Measurements from ENCODE around the gene CALCB. TPM values are rescaled to one million over a fixed set of nuclear protein-coding genes. Genes with fewer than 3 reads are reported as not detected.
A peak's percentile ranks its signal among the peaks of the same experiment; 100 is the strongest.
"Not testable (repeated sequence)": the region's sequence is repeated elsewhere in the genome, so short reads cannot be mapped to it uniquely, and the experiment has no call there.

The CALCB gene
- 2.6 TPM for polyA plus RNA-seq (2013, experiment 1 of 2)
- polyA plus RNA-seq (2013, experiment 2 of 2) = 3.0 TPM

- Histone ChIP-seq H3K9ac (ENCODE audit: low read depth, low read length) (no peak within 1 kb of the TSS), H3K4me3 (ENCODE audit: low read length) (peak within 1 kb of the TSS; percentile 58), H3K27ac (ENCODE audit: low read depth, low read length) (no peak within 1 kb of the TSS), H3K27me3 (ENCODE audit: insufficient read depth, low read length) (peaks cover 33% of the 10 kb centered on the region), H3K4me1 (ENCODE audit: insufficient read depth, low read length) (peaks cover 4% of the 10 kb centered on the region; the same call in 1 of the 2 replicates), H3K9me3 (ENCODE audit: insufficient read depth, low read depth, low read length) (peaks cover 11% of the 10 kb centered on the region), H3K36me3 (ENCODE audit: insufficient read depth, low read length) (no peaks in the 10 kb centered on the region)
- 1% methylated on average over 59 of the region's 60 CpGs for WGBS
Observed at GRCh38 chr11:15073361-15074205, at the start of gene CALCB. Gene CALCB, plus strand, starts transcription at chr11:15073593. Its CDS starts 1,126 bp downstream, at chr11:15074719.

GRCh38 chr11:15027011-15027410, 46.4 kb upstream of the CALCB start:
- H3K9ac ChIP-seq (ENCODE audit: low read depth, low read length) = no peak overlapping the region
- peaks cover 22% of the 10 kb centered on the region for H3K9me3 ChIP-seq (ENCODE audit: insufficient read depth, low read depth, low read length)
- no peaks in the 10 kb centered on the region for H3K36me3 ChIP-seq (ENCODE audit: insufficient read depth, low read length)
- H3K27ac ChIP-seq (ENCODE audit: low read depth, low read length) = no peak overlapping the region
- no peak overlapping the region for H3K4me3 ChIP-seq (ENCODE audit: low read length)
- no peaks in the 10 kb centered on the region for H3K4me1 ChIP-seq (ENCODE audit: insufficient read depth, low read length)
- 83% methylated on average over 3 of the region's 3 CpGs for WGBS
- no peaks in the 10 kb centered on the region for H3K27me3 ChIP-seq (ENCODE audit: insufficient read depth, low read length)

- 87% methylated on average over 2 of the region's 2 CpGs for WGBS
- H3K27ac ChIP-seq (ENCODE audit: low read depth, low read length) = no peak overlapping the region
- no peaks in the 10 kb centered on the region for H3K27me3 ChIP-seq (ENCODE audit: insufficient read depth, low read length)
- H3K9ac ChIP-seq (ENCODE audit: low read depth, low read length) = no peak overlapping the region
- H3K36me3 ChIP-seq (ENCODE audit: insufficient read depth, low read length) = no peaks in the 10 kb centered on the region
- no peaks in the 10 kb centered on the region for H3K4me1 ChIP-seq (ENCODE audit: insufficient read depth, low read length)
- H3K4me3 ChIP-seq (ENCODE audit: low read length) = no peak overlapping the region
- H3K9me3 ChIP-seq (ENCODE audit: insufficient read depth, low read depth, low read length) = peaks cover 13% of the 10 kb centered on the region; the same call in 1 of the 2 replicates
Observed at GRCh38 chr11:15027956-15028355, 45.4 kb upstream of the CALCB start.

GRCh38 chr11:15028379-15028778, 45.0 kb upstream of the CALCB start:
- H3K27ac ChIP-seq (ENCODE audit: low read depth, low read length) = no peak overlapping the region
- H3K4me3 ChIP-seq (ENCODE audit: low read length) = no peak overlapping the region
- H3K9me3 ChIP-seq (ENCODE audit: insufficient read depth, low read depth, low read length) = peaks cover 9% of the 10 kb centered on the region; the same call in 1 of the 2 replicates
- no peaks in the 10 kb centered on the region for H3K4me1 ChIP-seq (ENCODE audit: insufficient read depth, low read length)
- H3K27me3 ChIP-seq (ENCODE audit: insufficient read depth, low read length) = no peaks in the 10 kb centered on the region
- H3K36me3 ChIP-seq (ENCODE audit: insufficient read depth, low read length) = no peaks in the 10 kb centered on the region
- no peak overlapping the region for H3K9ac ChIP-seq (ENCODE audit: low read depth, low read length)

- not testable (repeated sequence) for H3K9ac ChIP-seq (ENCODE audit: low read depth, low read length); H3K4me3 ChIP-seq (ENCODE audit: low read length); H3K9me3 ChIP-seq (ENCODE audit: insufficient read depth, low read depth, low read length); H3K27me3 ChIP-seq (ENCODE audit: insufficient read depth, low read length); H3K4me1 ChIP-seq (ENCODE audit: insufficient read depth, low read length); H3K27ac ChIP-seq (ENCODE audit: low read depth, low read length); H3K36me3 ChIP-seq (ENCODE audit: insufficient read depth, low read length)
- 97% methylated on average over 3 of the region's 4 CpGs for WGBS
Observed at GRCh38 chr11:15031945-15032344, 41.4 kb upstream of the CALCB start.

- no peak overlapping the region for H3K4me3 ChIP-seq (ENCODE audit: low read length)
- H3K27me3 ChIP-seq (ENCODE audit: insufficient read depth, low read length) = no peaks in the 10 kb centered on the region
- H3K9me3 ChIP-seq (ENCODE audit: insufficient read depth, low read depth, low read length) = no peaks in the 10 kb centered on the region
- WGBS = 92% methylated on average over 5 of the region's 5 CpGs
- no peak overlapping the region for H3K9ac ChIP-seq (ENCODE audit: low read depth, low read length)
- H3K36me3 ChIP-seq (ENCODE audit: insufficient read depth, low read length) = no peaks in the 10 kb centered on the region
- H3K27ac ChIP-seq (ENCODE audit: low read depth, low read length) = no peak overlapping the region
- no peaks in the 10 kb centered on the region for H3K4me1 ChIP-seq (ENCODE audit: insufficient read depth, low read length)
Observed at GRCh38 chr11:15034687-15035267, 38.6 kb upstream of the CALCB start.

GRCh38 chr11:15035283-15035682, 38.1 kb upstream of the CALCB start:
- Histone ChIP-seq H3K9ac (ENCODE audit: low read depth, low read length) (no peak overlapping the region), H3K27ac (ENCODE audit: low read depth, low read length) (no peak overlapping the region), H3K4me3 (ENCODE audit: low read length) (no peak overlapping the region), H3K36me3 (ENCODE audit: insufficient read depth, low read length) (no peaks in the 10 kb centered on the region), H3K27me3 (ENCODE audit: insufficient read depth, low read length) (no peaks in the 10 kb centered on the region), H3K4me1 (ENCODE audit: insufficient read depth, low read length) (no peaks in the 10 kb centered on the region), H3K9me3 (ENCODE audit: insufficient read depth, low read depth, low read length) (no peaks in the 10 kb centered on the region)
- WGBS = 71% methylated on average over 12 of the region's 12 CpGs

- no peak overlapping the region for H3K27ac ChIP-seq (ENCODE audit: low read depth, low read length)
- H3K4me1 ChIP-seq (ENCODE audit: insufficient read depth, low read length) = peaks cover 16% of the 10 kb centered on the region
- WGBS = 97% methylated on average over 2 of the region's 2 CpGs
- no peaks in the 10 kb centered on the region for H3K9me3 ChIP-seq (ENCODE audit: insufficient read depth, low read depth, low read length)
- H3K36me3 ChIP-seq (ENCODE audit: insufficient read depth, low read length) = no peaks in the 10 kb centered on the region
- no peak overlapping the region for H3K4me3 ChIP-seq (ENCODE audit: low read length)
- H3K9ac ChIP-seq (ENCODE audit: low read depth, low read length) = no peak overlapping the region
- no peaks in the 10 kb centered on the region for H3K27me3 ChIP-seq (ENCODE audit: insufficient read depth, low read length)
Observed at GRCh38 chr11:15038963-15039362, 34.4 kb upstream of the CALCB start.

- Histone ChIP-seq H3K27ac (ENCODE audit: low read depth, low read length) (no peak overlapping the region), H3K4me1 (ENCODE audit: insufficient read depth, low read length) (peaks cover 16% of the 10 kb centered on the region), H3K9me3 (ENCODE audit: insufficient read depth, low read depth, low read length) (no peaks in the 10 kb centered on the region), H3K36me3 (ENCODE audit: insufficient read depth, low read length) (no peaks in the 10 kb centered on the region), H3K9ac (ENCODE audit: low read depth, low read length) (no peak overlapping the region), H3K27me3 (ENCODE audit: insufficient read depth, low read length) (no peaks in the 10 kb centered on the region), H3K4me3 (ENCODE audit: low read length) (no peak overlapping the region)
Observed at GRCh38 chr11:15045209-15045608, 28.2 kb upstream of the CALCB start.

GRCh38 chr11:15045891-15046290, 27.5 kb upstream of the CALCB start:
- no peak overlapping the region for H3K4me3 ChIP-seq (ENCODE audit: low read length)
- 97% methylated on average over 2 of the region's 2 CpGs for WGBS
- H3K36me3 ChIP-seq (ENCODE audit: insufficient read depth, low read length) = no peaks in the 10 kb centered on the region
- H3K27ac ChIP-seq (ENCODE audit: low read depth, low read length) = no peak overlapping the region
- no peak overlapping the region for H3K9ac ChIP-seq (ENCODE audit: low read depth, low read length)
- H3K9me3 ChIP-seq (ENCODE audit: insufficient read depth, low read depth, low read length) = no peaks in the 10 kb centered on the region
- no peaks in the 10 kb centered on the region for H3K27me3 ChIP-seq (ENCODE audit: insufficient read depth, low read length)
- peaks cover 15% of the 10 kb centered on the region for H3K4me1 ChIP-seq (ENCODE audit: insufficient read depth, low read length)

GRCh38 chr11:15046673-15047072, 26.7 kb upstream of the CALCB start:
- H3K27ac ChIP-seq (ENCODE audit: low read depth, low read length); H3K9ac ChIP-seq (ENCODE audit: low read depth, low read length); H3K9me3 ChIP-seq (ENCODE audit: insufficient read depth, low read depth, low read length); H3K36me3 ChIP-seq (ENCODE audit: insufficient read depth, low read length); H3K4me3 ChIP-seq (ENCODE audit: low read length); H3K27me3 ChIP-seq (ENCODE audit: insufficient read depth, low read length); H3K4me1 ChIP-seq (ENCODE audit: insufficient read depth, low read length): not testable (repeated sequence)
- WGBS = 100% methylated on average over 3 of the region's 3 CpGs
